Measurements from ENCODE around the gene GLRX3.
A peak's percentile ranks its signal among the peaks of the same experiment; 100 is the strongest.

GRCh38 chr10:130190055-130190736 lies 54.0 kb downstream of the GLRX3 start:
- TF ChIP-seq, protein P1, sequence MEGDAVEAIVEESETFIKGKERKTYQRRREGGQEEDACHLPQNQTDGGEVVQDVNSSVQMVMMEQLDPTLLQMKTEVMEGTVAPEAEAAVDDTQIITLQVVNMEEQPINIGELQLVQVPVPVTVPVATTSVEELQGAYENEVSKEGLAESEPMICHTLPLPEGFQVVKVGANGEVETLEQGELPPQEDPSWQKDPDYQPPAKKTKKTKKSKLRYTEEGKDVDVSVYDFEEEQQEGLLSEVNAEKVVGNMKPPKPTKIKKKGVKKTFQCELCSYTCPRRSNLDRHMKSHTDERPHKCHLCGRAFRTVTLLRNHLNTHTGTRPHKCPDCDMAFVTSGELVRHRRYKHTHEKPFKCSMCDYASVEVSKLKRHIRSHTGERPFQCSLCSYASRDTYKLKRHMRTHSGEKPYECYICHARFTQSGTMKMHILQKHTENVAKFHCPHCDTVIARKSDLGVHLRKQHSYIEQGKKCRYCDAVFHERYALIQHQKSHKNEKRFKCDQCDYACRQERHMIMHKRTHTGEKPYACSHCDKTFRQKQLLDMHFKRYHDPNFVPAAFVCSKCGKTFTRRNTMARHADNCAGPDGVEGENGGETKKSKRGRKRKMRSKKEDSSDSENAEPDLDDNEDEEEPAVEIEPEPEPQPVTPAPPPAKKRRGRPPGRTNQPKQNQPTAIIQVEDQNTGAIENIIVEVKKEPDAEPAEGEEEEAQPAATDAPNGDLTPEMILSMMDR (IDR thresholded peaks at IDR 0.05) = peak in 2 of 3 experiments; percentile 100
- TF ChIP-seq POLR2AphosphoS5 (IDR thresholded peaks at IDR 0.05) (peak in 1 of 2 donors; percentile 54), POLR2A (IDR thresholded peaks at IDR 0.05; ENCODE audit: low read depth) (no peak)

Measured in esophagus muscularis mucosa (tissue), 3 donors.